ENCODE data around the gene MRTFA. TPM values are rescaled to one million over a fixed set of nuclear protein-coding genes. Genes with fewer than 3 reads are reported as not detected.
"Not testable (repeated sequence)": the region's sequence is repeated elsewhere in the genome, so short reads cannot be mapped to it uniquely, and the experiment has no call there.

The MRTFA gene
- total RNA-seq, 2 experiments from 2014 or later, result 44.1 to 45.5 TPM

DNA sequence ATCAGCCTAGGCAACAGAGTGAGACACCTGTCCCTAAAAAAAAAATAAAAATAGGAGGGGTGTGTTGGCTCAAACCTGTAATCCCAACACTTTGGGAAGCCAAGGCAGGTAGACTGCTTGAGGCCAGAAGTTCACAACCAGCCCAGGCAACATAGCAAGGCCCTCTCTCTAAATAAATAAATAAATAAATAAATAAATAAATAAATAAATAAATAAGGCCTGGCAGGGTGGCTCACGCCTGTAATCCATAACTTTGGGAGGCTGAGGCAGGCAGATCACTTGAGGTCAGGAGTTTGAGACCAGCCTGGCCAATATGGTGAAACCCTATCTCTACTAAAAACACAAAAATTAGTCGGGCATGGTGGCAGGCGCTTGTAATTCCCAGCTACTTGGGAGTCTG is 11.2 kb downstream of the MRTFA start:
- intact Hi-C loops (cut with micrococcal nuclease); H3K27ac Mint-ChIP-seq: not testable (repeated sequence)
- POLR2A ChIA-PET, result interaction anchor here (1.5 kb wide), 1 partner anchor 11 kb away, joined by 4 read pairs; the partner anchor contains the start of gene MRTFA

DNA sequence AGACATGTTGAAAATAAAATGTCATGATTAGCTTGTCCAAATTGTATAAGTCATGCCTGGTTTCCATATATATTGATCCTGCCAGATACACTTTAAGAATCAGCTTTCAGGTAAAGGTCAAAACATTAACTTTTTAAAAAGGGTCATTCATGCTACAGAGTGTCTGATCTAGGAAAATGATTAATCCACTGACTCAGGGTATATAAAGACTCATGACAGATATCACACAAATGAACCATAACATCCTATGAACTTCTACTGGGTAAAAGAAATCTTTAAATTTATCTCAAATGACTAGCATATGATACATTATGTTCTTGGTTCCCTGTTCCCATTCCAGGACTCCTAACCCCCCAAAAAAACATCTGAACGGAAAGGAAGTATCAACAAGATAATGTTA is 11.7 kb downstream of the MRTFA start:
- H3K9me3 Mint-ChIP-seq, result peaks cover 14% of the 10 kb centered on the region
- ChIA-PET CTCF (interaction anchor here (0.8 to 1.4 kb wide), 4 partner anchors 12 to 98 kb away, joined by 3 to 4 read pairs (median 4); partner anchors contain the start of gene MRTFA), POLR2A (interaction anchor here (1.5 kb wide), 1 partner anchor 12 kb away, joined by 4 read pairs; the partner anchor contains the start of gene MRTFA)

More for the DNA sequence above, 11.2 kb downstream of the MRTFA start:
- Mint-ChIP-seq H3K36me3 (peaks cover 13% of the 10 kb centered on the region), H3K9me3 (peaks cover 14% of the 10 kb centered on the region), H3K4me1 (ENCODE audit: low read depth) (peaks cover 44% of the 10 kb centered on the region)
- not testable (repeated sequence) for H3K4me3 Mint-ChIP-seq, H3K27me3 Mint-ChIP-seq, DNase-seq
- CTCF ChIA-PET, result interaction anchor here (1.4 kb wide), 1 partner anchor 11 kb away, joined by 3 read pairs; the partner anchor contains the start of gene MRTFA

GRCh38 chr22:40621309-40622151 is 15.0 kb downstream of the MRTFA start:
- ChIA-PET CTCF (interaction anchor here (0.6 to 0.8 kb wide), 2 partner anchors 25 to 61 kb away, joined by 3 read pairs; no protein-coding TSS in a partner anchor), POLR2A (no interaction called here)
- Mint-ChIP-seq H3K4me1 (ENCODE audit: low read depth) (peaks cover 22% of the 10 kb centered on the region), H3K4me3 (no peak overlapping the region), H3K27me3 (no peaks in the 10 kb centered on the region), H3K9me3 (peaks cover 14% of the 10 kb centered on the region), H3K27ac (no peak overlapping the region), H3K36me3 (peaks cover 18% of the 10 kb centered on the region)
- intact Hi-C loops (cut with micrococcal nuclease), result no loop called here
- no peak for DNase-seq

More for the DNA sequence above, 11.7 kb downstream of the MRTFA start:
- intact Hi-C loops (cut with micrococcal nuclease), result no loop called here
- Mint-ChIP-seq H3K36me3 (peaks cover 13% of the 10 kb centered on the region), H3K27me3 (no peaks in the 10 kb centered on the region), H3K4me3 (no peak overlapping the region), H3K4me1 (ENCODE audit: low read depth) (peaks cover 41% of the 10 kb centered on the region), H3K27ac (no peak overlapping the region)
- DNase-seq, result no peak

DNA sequence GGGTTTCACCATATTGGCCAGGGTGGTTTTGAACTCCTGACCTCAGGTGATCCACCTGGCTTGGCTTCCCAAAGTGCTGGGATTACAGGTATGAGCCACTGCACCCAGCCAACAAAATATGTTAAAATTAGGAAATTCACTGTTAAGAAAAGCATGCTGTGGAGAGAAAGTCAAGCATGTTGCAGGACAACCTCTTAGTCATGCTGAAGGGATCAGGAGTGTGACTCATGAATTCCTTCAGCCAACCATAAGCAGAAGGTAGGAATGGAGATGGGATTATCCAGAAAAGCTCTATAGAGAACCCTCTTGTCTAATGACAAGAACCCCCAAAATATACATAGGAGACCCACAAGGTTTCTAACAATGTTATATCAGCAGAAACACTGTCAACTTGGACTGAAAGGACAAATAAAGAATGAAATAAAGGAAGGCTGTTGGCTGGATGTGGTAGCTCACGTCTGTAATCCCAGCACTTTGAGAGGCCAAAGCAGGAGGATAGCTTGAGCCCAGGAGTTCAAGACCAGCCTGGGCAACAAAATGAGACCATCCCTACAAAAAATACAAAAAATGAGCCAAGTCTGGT is 16.0 kb downstream of the MRTFA start:
- Mint-ChIP-seq H3K27ac (no peak overlapping the region), H3K36me3 (peaks cover 20% of the 10 kb centered on the region), H3K27me3 (no peaks in the 10 kb centered on the region), H3K4me1 (ENCODE audit: low read depth) (peaks cover 23% of the 10 kb centered on the region), H3K4me3 (no peak overlapping the region), H3K9me3 (peaks cover 14% of the 10 kb centered on the region)
- intact Hi-C loops (cut with micrococcal nuclease), result no loop called here
- ChIA-PET POLR2A (no interaction called here), CTCF (interaction anchor here (0.6 to 0.8 kb wide), 2 partner anchors 26 to 62 kb away, joined by 3 read pairs; no protein-coding TSS in a partner anchor)
- DNase-seq, result no peak

DNA sequence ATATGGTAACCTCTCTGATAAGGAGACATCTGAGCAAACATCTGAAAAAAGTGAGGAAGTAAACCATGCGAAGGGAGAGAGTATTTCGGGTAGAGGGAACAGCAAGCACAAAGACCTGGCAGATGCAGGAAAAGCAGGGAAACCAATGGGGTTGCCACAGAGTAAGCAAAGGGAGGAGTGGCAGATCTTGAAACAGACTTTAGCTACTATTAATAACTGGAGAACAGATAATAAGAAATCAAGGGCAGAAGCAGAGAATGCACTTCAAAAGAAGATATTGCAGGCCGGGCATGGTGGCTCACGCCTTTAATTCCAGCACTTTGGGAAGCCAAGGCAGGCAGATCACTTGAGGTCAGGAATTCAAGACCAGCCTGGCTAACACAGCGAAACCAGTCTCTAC is 18.1 kb downstream of the MRTFA start:
- ChIA-PET CTCF (no interaction called here), POLR2A (no interaction called here)
- no peak for DNase-seq
- intact Hi-C loops (cut with micrococcal nuclease), result no loop called here
- Mint-ChIP-seq H3K4me3 (no peak overlapping the region), H3K36me3 (peaks cover 20% of the 10 kb centered on the region), H3K9me3 (peaks cover 14% of the 10 kb centered on the region), H3K4me1 (ENCODE audit: low read depth) (peaks cover 18% of the 10 kb centered on the region), H3K27ac (no peak overlapping the region), H3K27me3 (no peaks in the 10 kb centered on the region)

DNA sequence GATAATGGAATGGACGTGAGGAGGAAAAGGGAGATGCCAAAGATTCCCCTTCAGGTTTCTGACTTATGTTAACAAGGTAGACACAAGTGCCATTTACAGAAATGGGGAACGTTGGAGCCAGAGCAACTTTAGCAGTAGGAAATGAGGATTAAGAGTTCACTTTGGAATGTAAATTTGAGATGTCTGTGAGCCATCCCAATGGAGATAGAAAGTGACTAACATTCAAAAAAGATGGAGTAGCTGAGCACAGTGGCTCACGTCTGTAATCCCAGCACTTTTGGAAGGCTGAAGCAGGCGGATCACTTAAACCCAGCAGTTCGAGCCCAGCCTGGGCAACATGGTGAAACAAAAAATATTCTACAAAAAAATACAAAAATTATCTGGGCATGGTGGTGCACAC is 19.9 kb downstream of the MRTFA start:
- ChIA-PET POLR2A (no interaction called here), CTCF (interaction anchor here (0.7 kb wide), 1 partner anchor 283 kb away, joined by 3 read pairs; no protein-coding TSS in a partner anchor)
- peaks cover 13% of the 10 kb centered on the region for H3K36me3 Mint-ChIP-seq
- peaks cover 27% of the 10 kb centered on the region for H3K4me1 Mint-ChIP-seq (ENCODE audit: low read depth)
- intact Hi-C loops (cut with micrococcal nuclease), result no loop called here
- H3K27ac Mint-ChIP-seq, result no peak overlapping the region
- H3K9me3 Mint-ChIP-seq, result peaks cover 6% of the 10 kb centered on the region
- no peak for DNase-seq
- H3K27me3 Mint-ChIP-seq, result no peaks in the 10 kb centered on the region
- no peak overlapping the region for H3K4me3 Mint-ChIP-seq

- Mint-ChIP-seq H3K4me1 (ENCODE audit: low read depth) (peaks cover 25% of the 10 kb centered on the region), H3K27ac (no peak overlapping the region), H3K9me3 (no peaks in the 10 kb centered on the region), H3K27me3 (no peaks in the 10 kb centered on the region), H3K4me3 (no peak overlapping the region), H3K36me3 (peaks cover 4% of the 10 kb centered on the region)
- ChIA-PET POLR2A (no interaction called here), CTCF (no interaction called here)
- intact Hi-C loops (cut with micrococcal nuclease), result no loop called here
- no peak for DNase-seq
Measured at GRCh38 chr22:40613067-40613466, 23.5 kb downstream of the MRTFA start.

- POLR2A ChIA-PET, result interaction anchor here (1.2 kb wide), 1 partner anchor 29 kb away, joined by 4 read pairs; no protein-coding TSS in a partner anchor
- no peak overlapping the region for H3K4me3 Mint-ChIP-seq
- no peak for DNase-seq
- peaks cover 4% of the 10 kb centered on the region for H3K36me3 Mint-ChIP-seq
- no peaks in the 10 kb centered on the region for H3K9me3 Mint-ChIP-seq
- H3K27me3 Mint-ChIP-seq, result no peaks in the 10 kb centered on the region
- H3K4me1 Mint-ChIP-seq (ENCODE audit: low read depth), result peaks cover 29% of the 10 kb centered on the region
- H3K27ac Mint-ChIP-seq, result no peak overlapping the region
- CTCF ChIA-PET, result interaction anchor here (0.9 to 1.3 kb wide), 2 partner anchors 33 to 175 kb away, joined by 3 to 4 read pairs; no protein-coding TSS in a partner anchor
- intact Hi-C loops (cut with micrococcal nuclease), result no loop called here
Measured at GRCh38 chr22:40612291-40612751, 24.2 kb downstream of the MRTFA start.

DNA sequence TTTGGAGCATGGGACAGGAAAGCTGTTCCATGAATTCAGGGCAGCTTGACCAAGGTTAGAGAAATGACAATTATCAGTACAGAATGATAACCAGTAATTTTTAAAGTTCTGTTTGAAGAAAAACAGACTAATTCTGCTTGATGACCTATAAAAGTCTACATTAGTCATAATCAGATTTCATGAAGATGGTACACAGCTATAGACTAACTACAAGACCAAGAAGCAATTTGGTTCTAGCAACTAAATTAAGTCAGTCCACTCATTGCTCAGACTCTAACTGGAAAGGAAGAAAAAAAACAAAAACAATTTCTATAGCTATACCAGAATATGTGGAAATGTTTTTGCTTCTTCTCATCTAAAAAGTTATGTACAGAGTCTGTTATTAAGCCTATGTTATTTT is 24.9 kb downstream of the MRTFA start:
- no peak overlapping the region for H3K4me3 Mint-ChIP-seq
- intact Hi-C loops (cut with micrococcal nuclease), result no loop called here
- H3K27ac Mint-ChIP-seq, result no peak overlapping the region
- no peaks in the 10 kb centered on the region for H3K9me3 Mint-ChIP-seq
- ChIA-PET POLR2A (interaction anchor here (1.2 kb wide), 1 partner anchor 28 kb away, joined by 4 read pairs; no protein-coding TSS in a partner anchor), CTCF (interaction anchor here (0.9 to 1.3 kb wide), 2 partner anchors 34 to 175 kb away, joined by 3 to 4 read pairs; no protein-coding TSS in a partner anchor)
- no peaks in the 10 kb centered on the region for H3K27me3 Mint-ChIP-seq
- peaks cover 34% of the 10 kb centered on the region for H3K4me1 Mint-ChIP-seq (ENCODE audit: low read depth)
- peaks cover 4% of the 10 kb centered on the region for H3K36me3 Mint-ChIP-seq
- DNase-seq, result no peak

- Mint-ChIP-seq H3K36me3 (no peaks in the 10 kb centered on the region), H3K9me3 (no peaks in the 10 kb centered on the region), H3K4me3 (no peak overlapping the region), H3K27me3 (no peaks in the 10 kb centered on the region), H3K4me1 (ENCODE audit: low read depth) (peaks cover 42% of the 10 kb centered on the region), H3K27ac (no peak overlapping the region)
- ChIA-PET CTCF (interaction anchor here (0.6 kb wide), 1 partner anchor 632 kb away, joined by 3 read pairs; no protein-coding TSS in a partner anchor), POLR2A (interaction anchor here (1.8 kb wide), 1 partner anchor 26 kb away, joined by 5 read pairs; the partner anchor contains the start of gene MRTFA)
- no peak for DNase-seq
- intact Hi-C loops (cut with micrococcal nuclease), result no loop called here
Measured at GRCh38 chr22:40610329-40610850, 26.1 kb downstream of the MRTFA start.

- Mint-ChIP-seq H3K4me3 (no peak overlapping the region), H3K4me1 (ENCODE audit: low read depth) (peaks cover 50% of the 10 kb centered on the region), H3K27ac (no peak overlapping the region), H3K27me3 (no peaks in the 10 kb centered on the region), H3K9me3 (no peaks in the 10 kb centered on the region), H3K36me3 (no peaks in the 10 kb centered on the region)
- POLR2A ChIA-PET, result interaction anchor here (0.6 kb wide), 1 partner anchor 21 kb away, joined by 4 read pairs; no protein-coding TSS in a partner anchor
- intact Hi-C loops (cut with micrococcal nuclease), result no loop called here
- CTCF ChIA-PET, result no interaction called here
- DNase-seq, result no peak
Measured at GRCh38 chr22:40609216-40609615, 27.3 kb downstream of the MRTFA start.

DNA sequence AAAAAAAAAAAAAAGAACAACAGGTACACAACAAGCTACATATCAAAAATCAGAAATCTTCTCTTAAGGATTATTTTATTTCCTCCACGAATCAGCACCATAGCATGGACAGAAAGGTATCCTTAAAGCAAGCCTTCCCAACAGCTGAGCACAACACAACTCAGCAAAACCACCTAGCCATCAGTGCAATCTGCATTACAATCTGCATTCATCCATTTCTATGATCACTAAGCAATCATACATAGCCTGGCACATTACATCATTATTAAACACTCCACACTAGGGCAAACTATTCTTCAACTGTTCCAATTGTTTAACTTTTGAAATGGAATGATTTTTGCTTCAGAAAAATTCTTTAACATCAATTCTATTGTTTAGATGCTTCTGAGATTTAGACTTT is 29.0 kb downstream of the MRTFA start:
- intact Hi-C loops (cut with micrococcal nuclease), result no loop called here
- ChIA-PET CTCF (interaction anchor here (0.8 to 1.6 kb wide), 2 partner anchors 170 to 315 kb away, joined by 3 to 4 read pairs; no protein-coding TSS in a partner anchor), POLR2A (no interaction called here)
- H3K27me3 Mint-ChIP-seq, result no peaks in the 10 kb centered on the region
- peaks cover 50% of the 10 kb centered on the region for H3K4me1 Mint-ChIP-seq (ENCODE audit: low read depth)
- H3K36me3 Mint-ChIP-seq, result no peaks in the 10 kb centered on the region
- H3K4me3 Mint-ChIP-seq, result no peak overlapping the region
- no peak for DNase-seq
- H3K9me3 Mint-ChIP-seq, result no peaks in the 10 kb centered on the region
- H3K27ac Mint-ChIP-seq, result no peak overlapping the region

All from activated CD4-positive, alpha-beta memory T cell treated with anti-CD3 and anti-CD28 coated beads for 36 hours (primary cell).